Muscle of leg (tissue), 11 donors: ENCODE results near the gene RPS29. TPM values are rescaled to one million over a fixed set of nuclear protein-coding genes. Genes with fewer than 3 reads are reported as not detected.
A peak's percentile ranks its signal among the peaks of the same experiment; 100 is the strongest.
"Not testable (repeated sequence)": the region's sequence is repeated elsewhere in the genome, so short reads cannot be mapped to it uniquely, and the experiment has no call there.

Experiments used
- DNase-seq: peaks from one replicate; pipeline ENCODE4 v3.0.0; 2013
- H3K27ac ChIP-seq: one replicate; pipeline ENCODE4 v1.5.1; 2013; ENCODE audit warnings: mild to moderate bottlenecking, low read length, control low read depth
- H3K27me3 ChIP-seq: one replicate; pipeline ENCODE4 v1.6.1; 2013; ENCODE audit warnings: low read length; ENCODE audit not compliant: control insufficient read depth, insufficient read depth
- H3K36me3 ChIP-seq: one replicate; pipeline ENCODE4 v1.6.1; 2013; ENCODE audit warnings: low read length; ENCODE audit not compliant: control insufficient read depth, insufficient read depth
- H3K4me1 ChIP-seq: one replicate; pipeline ENCODE4 v1.6.1; 2013; ENCODE audit warnings: low read length; ENCODE audit not compliant: control insufficient read depth, insufficient read depth
- H3K4me3 ChIP-seq: one replicate; pipeline ENCODE4 v1.5.1; 2013; ENCODE audit warnings: low read length, control low read depth
- H3K9me3 ChIP-seq: replicated peaks from 2 replicates; pipeline ENCODE4 v1.6.1; 2013; ENCODE audit warnings: low read depth, low read length; ENCODE audit not compliant: control insufficient read depth
- WGBS: methylation state at CpG from one replicate; pipeline ENCODE4 v1.1.5; 2013; ENCODE audit warnings: missing lambda C conversion rate; ENCODE audit not compliant: insufficient coverage; 5-methylcytosine and 5-hydroxymethylcytosine counted together
- polyA plus RNA-seq, 8 donors: library from polyadenylated mRNA; unstranded; fragments of 120-200 nt; gene quantifications; one replicate each; pipeline versions ENCODE4 v1.2.1 to v1.2.3, GENCODE V29; 2013; ENCODE audit warnings: inconsistent platforms in 1 of 8, low replicate concordance in 1 of 8; ENCODE audit not compliant: insufficient read length in 8 of 8, insufficient read depth in 1 of 8
- total RNA-seq: library from RNA; stranded (reverse); fragments of 120-200 nt; gene quantifications from one replicate; pipeline ENCODE4 v1.2.4, GENCODE V29; 2013

RPS29 gene
- total and polyA plus RNA-seq, 9 donors = 1,855 to 5,655 (median 2,207) TPM

DNA sequence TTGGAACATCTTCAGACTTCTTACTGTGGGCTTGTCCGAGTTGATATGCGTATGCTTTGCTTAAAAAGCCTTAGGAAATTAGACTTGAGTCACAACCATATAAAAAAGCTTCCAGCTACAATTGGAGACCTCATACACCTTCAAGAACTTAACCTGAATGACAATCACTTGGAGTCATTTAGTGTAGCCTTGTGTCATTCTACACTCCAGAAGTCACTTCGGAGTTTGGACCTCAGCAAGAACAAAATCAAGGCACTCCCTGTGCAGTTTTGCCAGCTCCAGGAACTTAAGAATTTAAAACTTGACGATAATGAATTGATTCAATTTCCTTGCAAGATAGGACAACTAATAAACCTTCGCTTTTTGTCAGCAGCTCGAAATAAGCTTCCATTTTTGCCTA is 21.4 kb upstream of the RPS29 start:
- Histone ChIP-seq H3K4me1 (no peaks in the 10 kb centered on the region), H3K4me3 (no peak overlapping the region), H3K36me3 (peaks cover 11% of the 10 kb centered on the region), H3K27ac (no peak overlapping the region), H3K9me3 (no peaks in the 10 kb centered on the region), H3K27me3 (no peaks in the 10 kb centered on the region)
- WGBS = 43% methylated on average over 1 of the region's 6 CpGs
- DNase-seq = no peak

- Histone ChIP-seq H3K27ac (peak within 1 kb of the TSS; percentile 98), H3K36me3 (peaks cover 12% of the 10 kb centered on the region), H3K9me3 (no peaks in the 10 kb centered on the region), H3K27me3 (no peaks in the 10 kb centered on the region), H3K4me3 (peak within 1 kb of the TSS; percentile 69), H3K4me1 (peaks cover 2% of the 10 kb centered on the region)
- under 1% methylated on average over 75 of the region's 77 CpGs for WGBS
- peak; percentile 91 for DNase-seq
Measured at GRCh38 chr14:49598485-49599300, 12.5 kb upstream of the RPS29 start, which contains the start of gene LRR1. Gene LRR1 (plus strand): TSS chr14:49598940. CDS start chr14:49599021, 81 bp downstream.

DNA sequence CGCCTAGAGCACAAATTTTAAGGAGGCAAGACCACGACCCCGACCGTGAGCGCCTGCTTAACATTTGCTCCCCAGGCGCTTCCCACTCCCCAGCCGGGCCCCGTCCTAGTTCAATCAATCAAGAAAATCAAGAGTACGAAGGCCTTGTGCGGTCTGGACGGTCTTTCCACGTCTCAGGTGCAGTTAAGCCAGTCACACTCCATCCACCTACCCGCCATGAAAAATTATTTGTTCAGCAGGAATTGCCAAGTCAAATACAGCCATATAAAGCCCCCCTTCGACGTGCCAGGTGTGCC is 12.0 kb upstream of the RPS29 start:
- no peak for DNase-seq
- Histone ChIP-seq H3K4me1 (peaks cover 2% of the 10 kb centered on the region), H3K27ac (peak overlapping the region; percentile 98), H3K4me3 (peak overlapping the region; percentile 69), H3K9me3 (no peaks in the 10 kb centered on the region), H3K36me3 (peaks cover 9% of the 10 kb centered on the region), H3K27me3 (no peaks in the 10 kb centered on the region)
- 0% methylated on average over 11 of the region's 15 CpGs for WGBS

DNA sequence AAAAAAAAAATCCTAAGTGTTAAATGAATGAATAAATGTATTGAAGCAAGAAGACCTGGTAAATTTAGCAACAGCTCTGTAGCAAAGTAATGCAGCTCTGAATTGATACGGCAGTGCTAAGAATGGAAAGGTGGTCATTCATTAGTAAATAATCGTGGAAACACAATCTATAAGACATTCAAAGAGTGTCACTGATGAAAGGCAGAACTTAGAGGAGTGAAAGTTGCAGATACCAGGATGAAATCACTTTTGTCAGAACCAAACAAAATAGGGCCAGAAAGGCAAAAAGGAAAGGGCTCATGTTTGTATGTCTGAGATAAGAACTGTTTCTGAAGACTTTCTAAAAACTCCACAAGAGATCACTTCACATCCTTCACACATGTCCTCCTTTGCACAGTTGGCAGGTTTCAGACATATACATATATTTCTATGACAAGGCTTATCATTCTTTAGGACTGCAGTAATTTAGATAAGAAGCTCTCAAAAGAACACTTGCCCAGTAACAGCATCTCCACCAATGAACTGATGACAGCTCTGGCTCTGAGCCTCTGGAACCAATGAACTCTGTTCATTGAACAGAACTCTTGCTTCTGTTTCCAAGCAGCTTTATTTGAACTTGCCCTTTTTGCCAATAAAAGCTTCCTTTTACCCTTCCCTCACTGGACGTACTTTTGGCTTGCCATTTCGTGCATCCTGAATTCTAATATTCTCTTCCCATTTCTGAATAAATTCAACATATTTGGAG is 8.3 kb upstream of the RPS29 start:
- no CpG with 5 or more reads among the region's 4 CpGs for WGBS
- DNase-seq = peak; percentile 59

GRCh38 chr14:49593016-49593415 is 6.8 kb upstream of the RPS29 start:
- Histone ChIP-seq H3K4me1 (no peaks in the 10 kb centered on the region), H3K36me3 (no peaks in the 10 kb centered on the region), H3K27ac (no peak overlapping the region), H3K27me3 (no peaks in the 10 kb centered on the region), H3K4me3 (no peak overlapping the region), H3K9me3 (no peaks in the 10 kb centered on the region)
- DNase-seq = no peak
- WGBS = no CpG with 5 or more reads among the region's 3 CpGs

More for the DNA sequence above, 8.3 kb upstream of the RPS29 start:
- Histone ChIP-seq H3K36me3 (no peaks in the 10 kb centered on the region), H3K4me1 (peaks cover 2% of the 10 kb centered on the region), H3K27me3 (no peaks in the 10 kb centered on the region), H3K9me3 (no peaks in the 10 kb centered on the region), H3K27ac (no peak overlapping the region), H3K4me3 (no peak overlapping the region)

DNA sequence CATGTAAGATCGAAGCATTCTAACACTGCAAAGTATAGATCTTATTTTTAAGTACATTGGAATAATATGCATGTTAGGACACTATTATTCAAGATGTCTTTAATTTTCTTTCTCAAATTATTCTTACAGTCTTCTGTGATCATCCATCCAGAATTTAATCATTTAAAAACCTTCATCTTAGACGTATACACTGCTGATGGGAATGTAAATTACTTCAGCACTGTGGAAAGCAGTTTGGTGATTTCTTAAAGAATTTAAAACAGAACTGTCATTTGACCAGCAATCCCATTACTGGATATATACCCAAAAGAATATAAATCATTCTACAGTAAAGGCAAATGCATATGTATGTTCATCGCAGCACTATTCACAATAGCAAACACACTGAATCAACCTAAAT is 3.2 kb upstream of the RPS29 start:
- DNase-seq = no peak
- Histone ChIP-seq H3K4me1 (peaks cover 8% of the 10 kb centered on the region), H3K27me3 (no peaks in the 10 kb centered on the region), H3K27ac (no peak overlapping the region), H3K4me3 (no peak overlapping the region), H3K9me3 (no peaks in the 10 kb centered on the region), H3K36me3 (peaks cover 2% of the 10 kb centered on the region)
- no CpG with 5 or more reads among the region's 3 CpGs for WGBS

DNA sequence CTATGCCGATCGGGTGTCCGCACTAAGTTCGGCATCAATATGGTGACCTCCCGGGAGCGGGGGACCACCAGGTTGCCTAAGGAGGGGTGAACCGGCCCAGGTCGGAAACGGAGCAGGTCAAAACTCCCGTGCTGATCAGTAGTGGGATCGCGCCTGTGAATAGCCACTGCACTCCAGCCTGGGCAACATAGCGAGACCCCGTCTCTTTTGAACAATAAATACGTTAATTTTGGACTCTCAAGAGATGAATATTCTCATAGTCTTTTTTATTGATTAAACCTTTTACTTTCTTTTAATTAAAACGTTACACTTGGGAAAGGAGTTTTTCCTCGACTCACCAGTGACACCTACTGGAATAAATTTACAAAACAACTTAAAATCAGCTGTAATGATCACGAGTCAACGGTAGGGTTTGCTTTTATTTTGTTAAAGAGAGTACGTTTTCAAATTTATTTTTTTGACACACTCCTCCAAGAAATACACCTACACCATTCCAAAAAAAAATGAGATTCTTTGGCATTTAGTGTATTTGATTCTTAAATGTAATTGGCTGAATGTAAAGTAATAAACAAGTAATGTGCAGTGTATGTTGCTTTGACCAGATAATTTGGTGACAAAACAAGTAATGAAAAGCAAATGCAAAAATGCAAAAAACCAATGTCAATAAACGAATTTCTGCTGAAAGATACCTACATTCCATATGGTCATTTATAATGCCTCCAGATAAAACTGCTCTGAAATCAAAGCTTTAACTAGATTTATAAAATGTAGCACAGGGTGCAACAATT is 687 bp upstream of the RPS29 start:
- WGBS = no CpG with 5 or more reads among the region's 21 CpGs
- DNase-seq = peak; percentile 77
- Histone ChIP-seq H3K27ac (peak overlapping the region; percentile 98), H3K4me3 (peak overlapping the region; percentile 97), H3K36me3 (peaks cover 18% of the 10 kb centered on the region), H3K27me3 (no peaks in the 10 kb centered on the region), H3K4me1 (peaks cover 13% of the 10 kb centered on the region), H3K9me3 (no peaks in the 10 kb centered on the region)

GRCh38 chr14:49584981-49585640 is 1.1 kb downstream of the RPS29 start:
- H3K9me3 ChIP-seq, H3K27me3 ChIP-seq, DNase-seq: not testable (repeated sequence)
- H3K27ac ChIP-seq = peak overlapping the region; percentile 98
- peak overlapping the region; percentile 97 for H3K4me3 ChIP-seq
- peaks cover 13% of the 10 kb centered on the region for H3K4me1 ChIP-seq
- 14% methylated on average over 19 of the region's 32 CpGs for WGBS
- peaks cover 18% of the 10 kb centered on the region for H3K36me3 ChIP-seq

- peaks cover 18% of the 10 kb centered on the region for H3K36me3 ChIP-seq
- H3K27me3 ChIP-seq = no peaks in the 10 kb centered on the region
- no peaks in the 10 kb centered on the region for H3K9me3 ChIP-seq
- DNase-seq = no peak
- no peak overlapping the region for H3K4me3 ChIP-seq
- H3K4me1 ChIP-seq = peaks cover 13% of the 10 kb centered on the region
- no peak overlapping the region for H3K27ac ChIP-seq
- 93% methylated on average over 10 of the region's 11 CpGs for WGBS
Measured at GRCh38 chr14:49584058-49584457, 2.1 kb downstream of the RPS29 start.
